ENCODE data around the gene AK8.

Gene AK8

DNA sequence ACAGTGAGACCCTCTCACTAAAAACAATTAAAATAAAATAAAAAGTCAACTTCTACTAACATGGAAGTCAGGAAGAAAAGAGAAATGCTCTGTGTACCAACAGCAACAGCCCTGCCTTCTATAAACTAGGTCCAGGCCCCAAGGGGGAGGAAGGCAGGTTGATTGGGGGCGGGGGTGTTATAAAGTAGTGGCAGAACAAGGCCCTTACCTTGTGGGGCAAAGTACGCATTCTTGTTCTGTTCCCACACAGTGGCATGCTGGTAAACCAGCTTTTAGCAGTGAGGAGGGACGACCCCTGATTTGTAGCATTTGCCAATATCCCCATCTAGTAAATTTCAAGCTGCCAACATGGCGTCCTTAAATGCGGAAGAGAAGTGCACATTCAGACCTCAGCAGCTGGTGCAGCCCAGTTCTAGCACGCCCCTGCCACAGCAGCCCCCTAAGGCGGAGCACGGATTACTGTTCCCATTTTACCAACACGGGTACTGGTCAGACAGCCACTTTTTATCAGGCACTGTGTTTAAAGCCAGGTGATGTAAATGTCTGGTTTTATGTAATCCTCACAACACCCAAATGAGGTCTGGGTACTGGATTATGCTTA is 138.3 kb downstream of the AK8 start:
- no peaks in the 10 kb centered on the region for H3K79me2 ChIP-seq (ENCODE audit: low read length)
- no peaks in the 10 kb centered on the region for H3K4me1 ChIP-seq (ENCODE audit: low read length)
- no peak overlapping the region for H3K9ac ChIP-seq (ENCODE audit: low read length)
- peaks cover 14% of the 10 kb centered on the region; the same call in 1 of the 2 replicates for H3K27me3 ChIP-seq (ENCODE audit: low read depth, low read length)
- H3K4me3 ChIP-seq (ENCODE audit: low read length): no peak overlapping the region
- H3K4me2 ChIP-seq (ENCODE audit: low read length): no peak overlapping the region
- no peaks in the 10 kb centered on the region for H4K20me1 ChIP-seq (ENCODE audit: insufficient read depth, low read length)
- H2AFZ ChIP-seq (ENCODE audit: low read depth, low read length): no peak overlapping the region
- no peak for TF ChIP-seq EZH2phosphoT487 (IDR thresholded peaks at IDR 0.05; ENCODE audit: low read depth)
- TF ChIP-seq, protein P1, sequence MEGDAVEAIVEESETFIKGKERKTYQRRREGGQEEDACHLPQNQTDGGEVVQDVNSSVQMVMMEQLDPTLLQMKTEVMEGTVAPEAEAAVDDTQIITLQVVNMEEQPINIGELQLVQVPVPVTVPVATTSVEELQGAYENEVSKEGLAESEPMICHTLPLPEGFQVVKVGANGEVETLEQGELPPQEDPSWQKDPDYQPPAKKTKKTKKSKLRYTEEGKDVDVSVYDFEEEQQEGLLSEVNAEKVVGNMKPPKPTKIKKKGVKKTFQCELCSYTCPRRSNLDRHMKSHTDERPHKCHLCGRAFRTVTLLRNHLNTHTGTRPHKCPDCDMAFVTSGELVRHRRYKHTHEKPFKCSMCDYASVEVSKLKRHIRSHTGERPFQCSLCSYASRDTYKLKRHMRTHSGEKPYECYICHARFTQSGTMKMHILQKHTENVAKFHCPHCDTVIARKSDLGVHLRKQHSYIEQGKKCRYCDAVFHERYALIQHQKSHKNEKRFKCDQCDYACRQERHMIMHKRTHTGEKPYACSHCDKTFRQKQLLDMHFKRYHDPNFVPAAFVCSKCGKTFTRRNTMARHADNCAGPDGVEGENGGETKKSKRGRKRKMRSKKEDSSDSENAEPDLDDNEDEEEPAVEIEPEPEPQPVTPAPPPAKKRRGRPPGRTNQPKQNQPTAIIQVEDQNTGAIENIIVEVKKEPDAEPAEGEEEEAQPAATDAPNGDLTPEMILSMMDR (IDR thresholded peaks at IDR 0.05; ENCODE audit: low read depth, low read length): no peak
- H3K36me3 ChIP-seq (replicated peaks; ENCODE audit: low read depth, low read length): no peaks in the 10 kb centered on the region
- H3K9me3 ChIP-seq (ENCODE audit: insufficient read depth, low read length): no peaks in the 10 kb centered on the region
- no peak overlapping the region for H3K27ac ChIP-seq (ENCODE audit: low read length)

DNA sequence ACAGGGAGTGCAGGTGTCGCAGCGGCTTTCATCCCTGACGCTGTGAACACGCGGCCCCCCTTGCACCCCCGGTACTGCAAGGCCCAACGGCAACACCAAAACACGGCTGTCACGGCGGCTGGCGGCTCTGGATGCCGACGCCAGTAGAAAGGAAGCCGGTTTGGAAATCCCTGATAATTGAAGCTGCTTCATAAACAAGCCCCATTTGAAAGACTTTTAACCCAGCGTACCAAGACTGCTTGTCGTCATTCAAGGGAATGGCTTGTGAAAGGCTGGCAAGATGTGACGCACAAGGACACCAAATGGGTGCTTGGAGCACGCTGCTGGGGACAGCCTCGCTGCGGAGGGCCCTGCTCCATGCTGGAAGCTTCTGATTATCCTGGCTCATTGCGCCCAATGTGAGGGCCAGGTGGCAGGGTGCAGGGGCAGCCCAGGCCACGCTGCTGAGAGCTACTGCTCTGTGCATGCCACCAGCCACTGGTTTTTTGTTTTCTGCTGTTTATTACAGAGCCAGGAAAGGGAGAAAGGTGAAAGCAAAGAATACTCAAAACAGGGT is 144.7 kb downstream of the AK8 start:
- Histone ChIP-seq H3K9me3 (ENCODE audit: insufficient read depth, low read length) (no peaks in the 10 kb centered on the region), H3K27me3 (ENCODE audit: low read depth, low read length) (peaks cover 33% of the 10 kb centered on the region), H3K27ac (ENCODE audit: low read length) (no peak overlapping the region), H3K4me3 (ENCODE audit: low read length) (no peak overlapping the region), H3K9ac (ENCODE audit: low read length) (no peak overlapping the region), H4K20me1 (ENCODE audit: insufficient read depth, low read length) (no peaks in the 10 kb centered on the region), H2AFZ (ENCODE audit: low read depth, low read length) (no peak overlapping the region), H3K36me3 (replicated peaks; ENCODE audit: low read depth, low read length) (no peaks in the 10 kb centered on the region), H3K79me2 (ENCODE audit: low read length) (no peaks in the 10 kb centered on the region), H3K4me1 (ENCODE audit: low read length) (no peaks in the 10 kb centered on the region), H3K4me2 (ENCODE audit: low read length) (no peak overlapping the region)
- TF ChIP-seq, protein P1 (IDR thresholded peaks at IDR 0.05; ENCODE audit: low read depth, low read length): no peak
- no peak for TF ChIP-seq EZH2phosphoT487 (IDR thresholded peaks at IDR 0.05; ENCODE audit: low read depth)

DNA sequence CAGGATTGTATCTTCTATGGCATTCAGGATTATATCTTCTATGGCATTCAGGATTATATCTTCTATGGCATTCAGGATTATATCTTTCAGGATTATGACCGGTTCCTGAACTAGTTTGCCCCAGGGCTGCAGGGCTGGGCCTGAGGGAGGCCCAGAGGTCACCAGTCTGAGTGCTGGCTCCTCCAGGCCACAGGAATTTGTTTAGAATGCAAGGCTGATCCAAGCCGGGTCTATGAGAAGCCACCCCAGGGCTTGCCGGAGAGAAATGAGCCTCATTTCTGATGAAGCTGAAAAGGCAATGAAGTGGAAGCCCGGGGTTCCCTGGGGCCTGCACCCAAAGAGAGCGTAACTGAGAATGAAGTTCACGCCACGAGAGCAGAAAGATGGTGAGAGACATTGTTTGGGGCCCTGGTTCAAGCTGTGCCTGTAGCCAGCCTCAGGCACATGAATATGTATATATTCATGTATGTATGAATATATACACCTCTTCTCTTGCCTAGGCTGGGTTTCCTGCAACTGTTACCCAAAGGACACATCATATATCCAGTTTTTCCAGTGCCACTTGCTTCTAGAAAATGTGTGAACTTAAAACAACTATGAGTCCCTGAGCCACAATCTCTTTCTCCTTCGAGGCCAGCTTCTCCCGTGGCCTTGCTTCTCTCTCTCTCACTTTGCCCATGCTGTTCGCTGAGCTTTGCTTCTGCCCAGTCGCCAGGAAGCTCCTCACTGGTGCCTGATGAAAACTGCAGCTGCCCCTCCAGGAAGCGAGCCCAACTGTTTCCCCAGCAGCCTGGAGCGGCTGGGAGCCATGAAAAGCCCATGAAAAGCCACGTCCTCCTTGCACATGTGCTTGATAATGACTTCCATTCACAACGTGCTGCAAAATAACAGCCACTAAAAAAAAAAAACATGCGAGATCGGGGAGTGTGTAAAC is 145.5 kb downstream of the AK8 start:
- Histone ChIP-seq H3K36me3 (replicated peaks; ENCODE audit: low read depth, low read length) (no peaks in the 10 kb centered on the region), H3K27ac (ENCODE audit: low read length) (no peak overlapping the region), H3K4me2 (ENCODE audit: low read length) (no peak overlapping the region), H3K79me2 (ENCODE audit: low read length) (no peaks in the 10 kb centered on the region), H3K27me3 (ENCODE audit: low read depth, low read length) (peaks cover 40% of the 10 kb centered on the region), H3K4me1 (ENCODE audit: low read length) (no peaks in the 10 kb centered on the region), H4K20me1 (ENCODE audit: insufficient read depth, low read length) (no peaks in the 10 kb centered on the region), H3K9ac (ENCODE audit: low read length) (no peak overlapping the region), H3K4me3 (ENCODE audit: low read length) (no peak overlapping the region), H3K9me3 (ENCODE audit: insufficient read depth, low read length) (no peaks in the 10 kb centered on the region), H2AFZ (ENCODE audit: low read depth, low read length) (no peak overlapping the region)
- no peak for TF ChIP-seq EZH2phosphoT487 (IDR thresholded peaks at IDR 0.05; ENCODE audit: low read depth)
- TF ChIP-seq, protein P1 (IDR thresholded peaks at IDR 0.05; ENCODE audit: low read depth, low read length): no peak

DNA sequence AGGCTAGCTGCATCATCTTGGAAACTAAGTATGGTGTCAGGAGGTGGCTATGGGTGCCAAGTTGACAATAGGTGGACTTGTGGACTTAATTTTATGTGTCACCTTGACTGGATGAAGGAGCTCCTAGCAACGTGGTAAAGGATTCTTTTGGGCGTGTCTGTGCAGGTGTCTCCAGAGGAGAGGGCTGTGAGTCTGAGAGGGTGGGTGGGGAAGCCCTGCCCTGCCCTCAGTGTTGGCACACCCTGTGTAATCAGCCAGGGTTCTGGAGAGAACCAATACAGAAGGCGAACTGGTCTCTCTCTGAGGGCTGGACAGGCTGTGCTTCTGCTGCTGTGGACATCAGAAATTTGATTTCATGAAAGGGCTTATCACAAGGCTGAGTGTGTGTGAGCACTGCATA is 146.9 kb downstream of the AK8 start:
- H2AFZ ChIP-seq (ENCODE audit: low read depth, low read length): no peak overlapping the region

More for the DNA sequence above, 146.9 kb downstream of the AK8 start:
- Histone ChIP-seq H3K36me3 (replicated peaks; ENCODE audit: low read depth, low read length) (no peaks in the 10 kb centered on the region), H3K27me3 (ENCODE audit: low read depth, low read length) (peaks cover 44% of the 10 kb centered on the region), H3K4me1 (ENCODE audit: low read length) (no peaks in the 10 kb centered on the region), H4K20me1 (ENCODE audit: insufficient read depth, low read length) (no peaks in the 10 kb centered on the region), H3K79me2 (ENCODE audit: low read length) (no peaks in the 10 kb centered on the region), H3K27ac (ENCODE audit: low read length) (no peak overlapping the region), H3K9ac (ENCODE audit: low read length) (no peak overlapping the region), H3K9me3 (ENCODE audit: insufficient read depth, low read length) (no peaks in the 10 kb centered on the region), H3K4me2 (ENCODE audit: low read length) (no peak overlapping the region), H3K4me3 (ENCODE audit: low read length) (no peak overlapping the region)
- no peak for TF ChIP-seq EZH2phosphoT487 (IDR thresholded peaks at IDR 0.05; ENCODE audit: low read depth)
- TF ChIP-seq, protein P1 (IDR thresholded peaks at IDR 0.05; ENCODE audit: low read depth, low read length): no peak

Data from OCI-LY3 (cell line).